Ascending aorta (tissue), 2 donors: ENCODE results near the gene KATNB1. TPM values are rescaled to one million over a fixed set of nuclear protein-coding genes. Genes with fewer than 3 reads are reported as not detected.

ENCODE experiments used
- DNase-seq, 2 donors: peaks; one replicate each; pipeline ENCODE4 v3.0.0-alpha.2; 2019; ENCODE audit warnings: low spot score in 2 of 2
- H3K27ac ChIP-seq, 2 donors: fragments of 200-600 bp; sonication (generic); one replicate each; pipeline ENCODE4 v1.5.1; 2016 to 2017; ENCODE audit warnings: mild to moderate bottlenecking in 1 of 2
- H3K27me3 ChIP-seq: fragments of 200-600 bp; sonication (generic); one replicate; pipeline ENCODE4 v1.5.1; 2017
- H3K36me3 ChIP-seq, 2 donors: fragments of 200-600 bp; sonication (generic); one replicate each; pipeline ENCODE4 v1.5.1; 2016
- H3K4me1 ChIP-seq, 2 donors: fragments of 200-600 bp; sonication (generic); one replicate each; pipeline ENCODE4 v1.5.1; 2016 to 2017; ENCODE audit warnings: mild to moderate bottlenecking in 1 of 2
- H3K4me3 ChIP-seq, 2 donors: fragments of 200-600 bp; sonication (generic); one replicate each; pipeline ENCODE4 v1.5.1; 2016 to 2017; ENCODE audit warnings: mild to moderate bottlenecking in 1 of 2
- H3K9me3 ChIP-seq, 2 donors: fragments of 200-600 bp; sonication (generic); one replicate each; pipeline ENCODE4 v1.5.1; 2016
- intact Hi-C: fragments of 100-400 bp; cut with DNase I; formaldehyde crosslinking; loops from one replicate; pipeline ENCODE4 v1.15.1; 2023
- total RNA-seq: library from RNA; depleted of rRNA; stranded (reverse); fragments of >200 nt; gene quantifications from one replicate; pipeline ENCODE4 v1.1.0, GENCODE V29; 2016
- TF ChIP-seq, protein P1 (sequence below), 3 experiments: fragments of 200-600 bp in 2 of 3; fragments of 450-650 bp in 1 of 3; sonication (generic) in 2 of 3; IDR thresholded peaks; one replicate each; pipeline ENCODE4 v1.5.1; 2016 to 2019; ENCODE audit warnings: antibody characterized with exemption in 3 of 3, mild to moderate bottlenecking in 1 of 3, moderate library complexity in 1 of 3

KATNB1 gene
- total RNA-seq, 1 donor from 2014 or later: 35.3 TPM

DNA sequence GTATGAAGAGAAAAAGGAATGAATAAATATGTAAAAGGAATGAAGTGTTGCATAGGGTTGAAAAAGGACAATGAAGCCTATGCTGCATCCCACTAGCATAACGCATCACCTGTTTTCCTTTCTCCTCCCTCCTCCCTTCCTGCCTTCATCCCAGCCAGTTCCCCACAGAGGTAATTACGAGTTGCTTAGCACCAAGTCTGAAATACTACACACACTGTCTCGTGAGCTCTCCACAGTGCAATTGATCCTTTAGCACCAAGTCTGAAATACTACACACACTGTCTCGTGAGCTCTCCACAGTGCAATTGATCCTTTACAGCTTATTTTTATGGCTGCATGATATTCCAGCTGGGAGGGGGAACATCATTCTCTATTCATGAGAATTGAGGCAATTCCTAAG lies 42.0 kb upstream of the KATNB1 start:
- Histone ChIP-seq H3K27ac (no peak overlapping the region), H3K9me3 (no peaks in the 10 kb centered on the region), H3K4me3 (no peak overlapping the region), H3K27me3 (no peaks in the 10 kb centered on the region), H3K36me3 (no peaks in the 10 kb centered on the region), H3K4me1 (no peaks in the 10 kb centered on the region)
- TF ChIP-seq, protein P1, sequence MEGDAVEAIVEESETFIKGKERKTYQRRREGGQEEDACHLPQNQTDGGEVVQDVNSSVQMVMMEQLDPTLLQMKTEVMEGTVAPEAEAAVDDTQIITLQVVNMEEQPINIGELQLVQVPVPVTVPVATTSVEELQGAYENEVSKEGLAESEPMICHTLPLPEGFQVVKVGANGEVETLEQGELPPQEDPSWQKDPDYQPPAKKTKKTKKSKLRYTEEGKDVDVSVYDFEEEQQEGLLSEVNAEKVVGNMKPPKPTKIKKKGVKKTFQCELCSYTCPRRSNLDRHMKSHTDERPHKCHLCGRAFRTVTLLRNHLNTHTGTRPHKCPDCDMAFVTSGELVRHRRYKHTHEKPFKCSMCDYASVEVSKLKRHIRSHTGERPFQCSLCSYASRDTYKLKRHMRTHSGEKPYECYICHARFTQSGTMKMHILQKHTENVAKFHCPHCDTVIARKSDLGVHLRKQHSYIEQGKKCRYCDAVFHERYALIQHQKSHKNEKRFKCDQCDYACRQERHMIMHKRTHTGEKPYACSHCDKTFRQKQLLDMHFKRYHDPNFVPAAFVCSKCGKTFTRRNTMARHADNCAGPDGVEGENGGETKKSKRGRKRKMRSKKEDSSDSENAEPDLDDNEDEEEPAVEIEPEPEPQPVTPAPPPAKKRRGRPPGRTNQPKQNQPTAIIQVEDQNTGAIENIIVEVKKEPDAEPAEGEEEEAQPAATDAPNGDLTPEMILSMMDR (IDR thresholded peaks at IDR 0.05): no peak
- DNase-seq: no peak
- intact Hi-C loops: no loop called here

DNA sequence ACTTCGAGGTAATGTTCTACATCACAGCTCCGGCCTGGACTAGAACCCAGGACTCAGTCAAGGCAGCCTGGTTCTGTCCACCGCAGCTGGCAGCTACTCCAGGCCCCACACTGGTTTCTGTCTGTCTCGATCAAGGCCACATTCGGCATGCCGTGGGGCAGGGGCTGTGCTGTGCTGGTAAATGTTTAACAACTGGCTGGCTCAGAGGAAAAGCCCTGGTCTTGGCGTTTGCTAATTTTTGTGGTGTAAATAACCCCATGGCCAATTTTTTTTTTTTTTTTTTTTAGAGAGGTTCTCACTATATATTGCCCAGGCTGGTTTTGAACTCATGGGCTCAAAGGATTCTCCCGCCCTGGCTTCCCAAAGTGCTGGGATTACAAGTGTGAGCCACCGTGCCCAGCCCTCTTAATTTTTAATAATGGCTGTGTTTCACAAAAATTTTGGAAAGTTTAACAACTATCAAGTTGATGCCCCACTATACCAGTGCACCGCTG lies 41.3 kb upstream of the KATNB1 start:
- intact Hi-C loops: no loop called here
- DNase-seq: peak in 1 of 2 donors; percentile 30
- H3K4me3 ChIP-seq: no peak overlapping the region

DNA sequence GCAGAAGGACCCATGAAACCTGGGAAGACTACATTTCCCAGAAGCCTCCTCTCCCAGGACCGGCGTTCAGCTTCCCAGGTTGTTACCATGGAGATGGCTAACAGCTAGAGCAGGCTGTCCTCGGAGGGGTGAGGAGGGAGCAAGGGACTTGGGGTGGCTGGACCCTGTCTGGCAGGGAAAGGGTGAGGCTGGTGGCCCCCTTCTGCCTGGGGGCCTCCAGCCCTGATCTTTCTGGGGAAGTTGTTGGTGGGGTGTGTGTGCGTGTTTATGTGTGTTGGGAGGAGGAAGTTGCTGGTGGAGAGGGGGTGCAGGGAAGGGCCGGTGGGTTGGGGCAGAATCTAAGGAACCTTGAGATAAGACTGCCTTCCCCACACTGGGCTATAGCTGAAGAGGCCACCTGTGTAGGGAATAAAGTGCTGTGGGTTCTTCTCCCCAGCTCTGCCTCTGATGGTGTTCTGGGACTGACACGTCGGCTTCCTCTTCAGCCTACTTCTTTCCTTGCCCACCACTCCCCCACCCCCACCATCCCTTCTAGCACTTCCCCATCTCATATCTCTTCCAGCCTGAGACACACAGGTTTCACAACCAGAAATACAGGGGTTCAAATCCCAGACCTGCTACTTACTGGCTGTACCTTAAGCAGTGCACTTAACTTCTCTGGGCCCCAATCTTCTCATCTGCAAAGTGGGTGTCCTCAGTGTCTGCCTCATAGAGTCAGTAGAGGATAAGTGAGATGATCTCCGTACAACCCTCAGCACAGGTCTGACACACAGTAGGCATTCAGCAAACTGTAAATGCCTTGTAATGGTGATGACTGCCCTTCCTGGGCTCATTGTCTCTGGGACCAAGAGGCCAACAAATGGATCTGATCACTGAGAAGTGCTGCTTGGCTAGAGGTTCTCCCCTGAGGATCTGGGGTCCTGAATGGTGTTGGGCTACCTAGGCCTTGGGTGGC lies 40.6 kb upstream of the KATNB1 start, which contains the start of gene DRC7:
Gene DRC7 (plus strand): TSS at position 82 of the 955 bp plus-strand sequence. CDS start 3,144 bp downstream, outside the sequence.
- DNase-seq: peak in 1 of 2 donors; percentile 63
- no peaks in the 10 kb centered on the region for H3K27me3 ChIP-seq
- H3K4me1 ChIP-seq: no peaks in the 10 kb centered on the region
- H3K27ac ChIP-seq: no peak within 1 kb of the TSS
- no peaks in the 10 kb centered on the region for H3K9me3 ChIP-seq
- no peaks in the 10 kb centered on the region for H3K36me3 ChIP-seq
- intact Hi-C loops: no loop called here
- TF ChIP-seq, protein P1 (IDR thresholded peaks at IDR 0.05): no peak
- H3K4me3 ChIP-seq: no peak within 1 kb of the TSS

More for the DNA sequence above, 41.3 kb upstream of the KATNB1 start:
- TF ChIP-seq, protein P1 (IDR thresholded peaks at IDR 0.05): no peak
- no peaks in the 10 kb centered on the region for H3K27me3 ChIP-seq
- no peaks in the 10 kb centered on the region for H3K36me3 ChIP-seq
- H3K9me3 ChIP-seq: no peaks in the 10 kb centered on the region
- H3K4me1 ChIP-seq: no peaks in the 10 kb centered on the region
- no peak overlapping the region for H3K27ac ChIP-seq

DNA sequence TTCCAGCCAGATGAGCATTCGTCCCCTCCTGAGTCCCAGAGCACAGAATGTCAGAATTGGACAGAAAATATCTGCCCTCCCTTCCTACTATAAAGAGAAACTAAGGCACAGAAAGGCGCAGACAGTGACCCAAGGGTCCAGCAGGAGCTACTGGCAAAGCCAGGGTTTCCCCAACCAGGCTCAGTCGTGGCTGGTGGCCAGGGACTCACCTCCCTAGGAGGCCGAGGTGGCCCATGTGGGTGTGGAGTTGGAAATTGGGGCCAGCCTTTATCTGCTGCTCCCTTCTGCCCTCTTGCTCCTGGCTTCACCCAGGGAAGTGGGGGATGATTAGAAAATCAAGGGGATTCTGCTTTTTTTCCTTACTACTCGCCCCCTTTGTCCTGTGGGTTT lies 39.9 kb upstream of the KATNB1 start:
- no peaks in the 10 kb centered on the region for H3K9me3 ChIP-seq
- no peak overlapping the region for H3K4me3 ChIP-seq
- no peaks in the 10 kb centered on the region for H3K4me1 ChIP-seq
- TF ChIP-seq, protein P1 (IDR thresholded peaks at IDR 0.05): no peak
- DNase-seq: no peak
- no peaks in the 10 kb centered on the region for H3K27me3 ChIP-seq
- intact Hi-C loops: no loop called here
- no peak overlapping the region for H3K27ac ChIP-seq
- H3K36me3 ChIP-seq: no peaks in the 10 kb centered on the region

DNA sequence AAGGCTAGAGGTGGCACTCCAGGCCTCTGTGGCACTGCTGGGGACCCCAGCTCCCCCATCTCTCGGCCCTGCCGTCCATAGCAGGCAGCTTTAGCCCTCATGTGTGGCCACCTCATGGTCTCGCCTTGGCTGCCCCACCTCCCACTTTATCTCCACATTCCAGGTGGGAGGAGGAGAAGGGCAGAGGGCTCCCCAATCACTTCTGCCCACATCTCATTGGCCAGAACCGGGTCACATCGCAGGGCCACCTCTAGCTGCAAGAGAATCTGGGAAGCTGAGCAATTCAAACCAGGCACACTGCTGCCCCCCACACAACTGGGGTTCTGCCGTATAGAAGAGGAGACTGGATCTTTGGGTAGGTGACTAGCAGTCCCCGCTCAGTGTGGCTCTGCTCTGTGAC lies 39.3 kb upstream of the KATNB1 start:
- intact Hi-C loops: no loop called here
- Histone ChIP-seq H3K36me3 (no peaks in the 10 kb centered on the region), H3K9me3 (no peaks in the 10 kb centered on the region), H3K27me3 (no peaks in the 10 kb centered on the region), H3K4me1 (no peaks in the 10 kb centered on the region), H3K27ac (no peak overlapping the region), H3K4me3 (no peak overlapping the region)
- peak in 1 of 2 donors; percentile 38 for DNase-seq
- TF ChIP-seq, protein P1 (IDR thresholded peaks at IDR 0.05): no peak
